HCT116 (cell line): ENCODE data around the gene ULBP1.

Source experiments
- POLR2A ChIP-seq: IDR thresholded peaks from 2 replicates; pipeline ENCODE4 v1.7.0; 2011; ENCODE audit warnings: borderline replicate concordance; ENCODE audit not compliant: insufficient read depth, insufficient read length; ENCODE audit errors: extremely low read depth
- TF ChIP-seq, protein P1 (sequence below): IDR thresholded peaks from 2 replicates; pipeline ENCODE4 v1.6.1; 2012
- TF ChIP-seq, protein P2 (sequence below), 3 experiments: fragments of 200-600 bp in 1 of 3; sonication (generic) in 1 of 3; IDR thresholded peaks in 2 of 3; conservative IDR thresholded peaks in 1 of 3; 2 replicates each; pipeline ENCODE4 v1.5.1; 2012 to 2017; ENCODE audit warnings: low read depth in 2 of 3, low read length in 2 of 3, antibody characterized with exemption in 1 of 3, borderline replicate concordance in 1 of 3, control low read depth in 1 of 3, mild to moderate bottlenecking in 1 of 3, mixed read lengths in 1 of 3, mixed run types in 1 of 3, moderate library complexity in 1 of 3; ENCODE audit not compliant: insufficient read depth in 1 of 3

DNA sequence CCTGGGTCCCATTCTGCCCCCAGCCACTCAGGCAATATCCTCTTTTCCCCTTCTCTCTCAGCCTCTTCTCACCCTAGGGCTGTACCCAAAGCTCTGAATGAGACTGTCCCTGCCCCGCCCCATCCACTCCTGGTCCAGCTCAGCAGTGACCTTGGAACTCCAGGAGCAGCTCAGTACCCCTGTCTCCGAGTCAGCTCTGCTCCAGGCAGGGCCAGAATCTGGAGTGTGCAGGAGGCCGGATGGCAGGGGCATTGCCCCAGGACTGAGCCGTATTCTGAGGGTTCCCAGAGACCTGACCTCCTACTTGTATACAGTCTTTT lies 38.9 kb upstream of the ULBP1 start:
- no peak for TF ChIP-seq POLR2A
- TF ChIP-seq, protein P1, sequence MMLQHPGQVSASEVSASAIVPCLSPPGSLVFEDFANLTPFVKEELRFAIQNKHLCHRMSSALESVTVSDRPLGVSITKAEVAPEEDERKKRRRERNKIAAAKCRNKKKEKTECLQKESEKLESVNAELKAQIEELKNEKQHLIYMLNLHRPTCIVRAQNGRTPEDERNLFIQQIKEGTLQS, result no peak
- TF ChIP-seq, protein P2, sequence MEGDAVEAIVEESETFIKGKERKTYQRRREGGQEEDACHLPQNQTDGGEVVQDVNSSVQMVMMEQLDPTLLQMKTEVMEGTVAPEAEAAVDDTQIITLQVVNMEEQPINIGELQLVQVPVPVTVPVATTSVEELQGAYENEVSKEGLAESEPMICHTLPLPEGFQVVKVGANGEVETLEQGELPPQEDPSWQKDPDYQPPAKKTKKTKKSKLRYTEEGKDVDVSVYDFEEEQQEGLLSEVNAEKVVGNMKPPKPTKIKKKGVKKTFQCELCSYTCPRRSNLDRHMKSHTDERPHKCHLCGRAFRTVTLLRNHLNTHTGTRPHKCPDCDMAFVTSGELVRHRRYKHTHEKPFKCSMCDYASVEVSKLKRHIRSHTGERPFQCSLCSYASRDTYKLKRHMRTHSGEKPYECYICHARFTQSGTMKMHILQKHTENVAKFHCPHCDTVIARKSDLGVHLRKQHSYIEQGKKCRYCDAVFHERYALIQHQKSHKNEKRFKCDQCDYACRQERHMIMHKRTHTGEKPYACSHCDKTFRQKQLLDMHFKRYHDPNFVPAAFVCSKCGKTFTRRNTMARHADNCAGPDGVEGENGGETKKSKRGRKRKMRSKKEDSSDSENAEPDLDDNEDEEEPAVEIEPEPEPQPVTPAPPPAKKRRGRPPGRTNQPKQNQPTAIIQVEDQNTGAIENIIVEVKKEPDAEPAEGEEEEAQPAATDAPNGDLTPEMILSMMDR (IDR thresholded peaks at IDR 0.05 in 2 of 3, conservative IDR thresholded peaks at IDR 0.05 in 1 of 3; ENCODE audit: borderline replicate concordance in 1 of 3, insufficient read depth in 1 of 3, low read depth in 2 of 3, low read length in 2 of 3), result no peak
